Osteoblast (primary cell): Measurements from ENCODE around the gene CCDC92. TPM values are rescaled to one million over a fixed set of nuclear protein-coding genes. Genes with fewer than 3 reads are reported as not detected.

Source experiments
- DNase-seq: peaks from one replicate; pipeline ENCODE4 v3.0.0; 2011; ENCODE audit warnings: low spot score, mixed read lengths; ENCODE audit not compliant: insufficient read length; ENCODE audit errors: missing footprints
- H2AFZ ChIP-seq: 2 replicates; pipeline ENCODE4 v1.6.0; 2011; ENCODE audit warnings: mild to moderate bottlenecking, low read length
- H3K27ac ChIP-seq: 2 replicates; pipeline ENCODE4 v1.5.1; 2011; ENCODE audit warnings: mild to moderate bottlenecking, low read depth, low read length, moderate library complexity
- H3K27me3 ChIP-seq: 2 replicates; pipeline ENCODE4 v1.6.0; 2012; ENCODE audit warnings: mild to moderate bottlenecking, control low read depth, inconsistent platforms, low read length, moderate library complexity; ENCODE audit not compliant: insufficient read depth
- H3K36me3 ChIP-seq: 2 replicates; pipeline ENCODE4 v1.5.1; 2011; ENCODE audit warnings: mild to moderate bottlenecking, low read length, control low read depth, moderate library complexity; ENCODE audit not compliant: insufficient read depth
- H3K4me1 ChIP-seq: 2 replicates; pipeline ENCODE4 v1.5.1; 2011; ENCODE audit warnings: mild to moderate bottlenecking, low read length, control low read depth, moderate library complexity; ENCODE audit not compliant: insufficient read depth
- H3K4me2 ChIP-seq: 2 replicates; pipeline ENCODE4 v1.6.0; 2011; ENCODE audit warnings: mild to moderate bottlenecking, low read length; ENCODE audit not compliant: insufficient read depth
- H3K4me3 ChIP-seq: fragments of 200-600 bp; sonication (generic); 3 replicates; pipeline ENCODE4 v1.5.1; 2012; ENCODE audit warnings: mild to moderate bottlenecking, low read length, inconsistent platforms; ENCODE audit not compliant: insufficient read depth
- H3K79me2 ChIP-seq: 2 replicates; pipeline ENCODE4 v1.6.0; 2012; ENCODE audit warnings: mild to moderate bottlenecking, low read length, control low read depth, inconsistent platforms; ENCODE audit not compliant: insufficient read depth
- H3K9me3 ChIP-seq: 2 replicates; pipeline ENCODE4 v1.5.1; 2011; ENCODE audit warnings: low read depth, low read length, control low read depth
- H4K20me1 ChIP-seq: 2 replicates; pipeline ENCODE4 v1.6.0; 2012; ENCODE audit warnings: mild to moderate bottlenecking, low read length, control low read depth; ENCODE audit not compliant: insufficient read depth
- total RNA-seq: library from RNA; depleted of rRNA; stranded (reverse); fragments of >200 nt; gene quantifications from 2 replicates; pipeline ENCODE4 v1.2.3, GENCODE V29; 2012
- TF ChIP-seq, protein P1 (sequence below): IDR thresholded peaks from 2 replicates; pipeline ENCODE4 v1.5.1; 2011; ENCODE audit warnings: mild to moderate bottlenecking, low read depth, low read length, moderate library complexity; ENCODE audit errors: extremely low read depth

CCDC92 gene
- total RNA-seq, 1 donor = 25.7 TPM

GRCh38 chr12:124006085-124006845 is 33.6 kb upstream of the CCDC92 start:
- Histone ChIP-seq H3K27ac (no peak overlapping the region), H3K79me2 (peaks cover 22% of the 10 kb centered on the region), H3K4me2 (no peak overlapping the region), H2AFZ (no peak overlapping the region), H3K27me3 (no peaks in the 10 kb centered on the region), H3K4me3 (no peak overlapping the region), H3K9me3 (no peaks in the 10 kb centered on the region), H3K36me3 (peaks cover 14% of the 10 kb centered on the region), H4K20me1 (peaks cover 14% of the 10 kb centered on the region), H3K4me1 (no peaks in the 10 kb centered on the region)
- DNase-seq = no peak
- TF ChIP-seq, protein P1, sequence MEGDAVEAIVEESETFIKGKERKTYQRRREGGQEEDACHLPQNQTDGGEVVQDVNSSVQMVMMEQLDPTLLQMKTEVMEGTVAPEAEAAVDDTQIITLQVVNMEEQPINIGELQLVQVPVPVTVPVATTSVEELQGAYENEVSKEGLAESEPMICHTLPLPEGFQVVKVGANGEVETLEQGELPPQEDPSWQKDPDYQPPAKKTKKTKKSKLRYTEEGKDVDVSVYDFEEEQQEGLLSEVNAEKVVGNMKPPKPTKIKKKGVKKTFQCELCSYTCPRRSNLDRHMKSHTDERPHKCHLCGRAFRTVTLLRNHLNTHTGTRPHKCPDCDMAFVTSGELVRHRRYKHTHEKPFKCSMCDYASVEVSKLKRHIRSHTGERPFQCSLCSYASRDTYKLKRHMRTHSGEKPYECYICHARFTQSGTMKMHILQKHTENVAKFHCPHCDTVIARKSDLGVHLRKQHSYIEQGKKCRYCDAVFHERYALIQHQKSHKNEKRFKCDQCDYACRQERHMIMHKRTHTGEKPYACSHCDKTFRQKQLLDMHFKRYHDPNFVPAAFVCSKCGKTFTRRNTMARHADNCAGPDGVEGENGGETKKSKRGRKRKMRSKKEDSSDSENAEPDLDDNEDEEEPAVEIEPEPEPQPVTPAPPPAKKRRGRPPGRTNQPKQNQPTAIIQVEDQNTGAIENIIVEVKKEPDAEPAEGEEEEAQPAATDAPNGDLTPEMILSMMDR = no peak

DNA sequence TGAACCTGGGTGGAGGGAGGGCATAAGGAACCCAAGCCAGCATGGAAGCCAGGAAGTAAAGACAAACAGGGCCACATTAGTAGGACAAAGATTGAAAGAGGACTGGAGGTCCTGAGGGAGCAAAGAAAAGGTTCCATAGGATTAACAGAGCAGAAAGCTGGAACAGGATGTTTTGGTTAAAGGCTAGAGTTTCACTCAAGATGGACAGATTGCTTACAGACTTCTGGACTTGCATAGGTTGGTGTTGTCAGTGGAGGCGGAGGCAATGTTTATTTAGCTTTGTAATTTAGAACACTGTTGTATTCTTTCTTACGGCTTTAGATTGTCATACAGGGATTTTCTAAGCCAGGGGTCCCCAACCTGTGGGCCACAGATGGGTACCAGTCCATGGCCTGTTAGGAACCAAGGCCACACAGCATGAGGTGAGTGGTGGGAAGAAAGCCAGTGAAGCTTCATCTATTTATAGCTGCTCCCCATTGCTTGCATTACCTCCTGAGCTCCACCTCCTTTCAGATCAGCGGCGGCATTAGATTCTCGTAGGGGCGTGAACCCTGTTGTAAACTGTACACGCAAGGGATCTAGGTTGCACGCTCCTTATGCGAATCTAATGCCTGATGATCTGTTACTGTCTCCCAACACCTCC is 31.7 kb upstream of the CCDC92 start:
- peaks cover 14% of the 10 kb centered on the region for H4K20me1 ChIP-seq
- no peak for DNase-seq
- H2AFZ ChIP-seq = no peak overlapping the region
- TF ChIP-seq, protein P1 = no peak
- H3K36me3 ChIP-seq = peaks cover 19% of the 10 kb centered on the region
- H3K79me2 ChIP-seq = peaks cover 38% of the 10 kb centered on the region
- H3K4me3 ChIP-seq = no peak overlapping the region
- H3K27me3 ChIP-seq = no peaks in the 10 kb centered on the region
- no peaks in the 10 kb centered on the region for H3K9me3 ChIP-seq
- no peak overlapping the region for H3K4me2 ChIP-seq
- H3K27ac ChIP-seq = no peak overlapping the region
- no peaks in the 10 kb centered on the region for H3K4me1 ChIP-seq

DNA sequence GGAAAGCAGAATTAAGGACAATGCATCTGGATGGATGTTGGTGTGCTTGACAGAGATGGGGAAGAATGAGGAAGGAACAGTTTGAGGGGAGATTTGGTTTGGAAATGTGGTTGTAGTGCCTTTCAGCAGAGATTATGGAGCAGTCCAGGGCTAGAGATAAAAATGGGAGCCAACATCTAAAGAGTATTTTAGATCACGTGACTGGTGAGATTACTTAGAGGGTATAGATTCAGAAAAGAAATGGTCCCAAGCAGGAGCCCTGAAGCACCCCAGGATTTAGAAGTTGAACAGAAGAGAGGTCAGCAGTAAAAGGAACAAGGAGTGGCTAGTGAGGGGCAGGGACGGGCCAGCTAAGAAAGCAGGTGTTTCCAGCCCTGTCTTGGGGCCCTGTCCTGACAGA is 30.0 kb upstream of the CCDC92 start:
- no peaks in the 10 kb centered on the region for H3K9me3 ChIP-seq
- H3K27ac ChIP-seq = no peak overlapping the region
- peaks cover 10% of the 10 kb centered on the region for H3K4me1 ChIP-seq
- DNase-seq = peak; percentile 21
- no peak overlapping the region for H3K4me3 ChIP-seq
- no peaks in the 10 kb centered on the region for H3K27me3 ChIP-seq
- no peak overlapping the region for H2AFZ ChIP-seq
- peaks cover 19% of the 10 kb centered on the region for H3K36me3 ChIP-seq
- peaks cover 13% of the 10 kb centered on the region for H4K20me1 ChIP-seq
- TF ChIP-seq, protein P1 = no peak
- peaks cover 33% of the 10 kb centered on the region for H3K79me2 ChIP-seq
- no peak overlapping the region for H3K4me2 ChIP-seq

DNA sequence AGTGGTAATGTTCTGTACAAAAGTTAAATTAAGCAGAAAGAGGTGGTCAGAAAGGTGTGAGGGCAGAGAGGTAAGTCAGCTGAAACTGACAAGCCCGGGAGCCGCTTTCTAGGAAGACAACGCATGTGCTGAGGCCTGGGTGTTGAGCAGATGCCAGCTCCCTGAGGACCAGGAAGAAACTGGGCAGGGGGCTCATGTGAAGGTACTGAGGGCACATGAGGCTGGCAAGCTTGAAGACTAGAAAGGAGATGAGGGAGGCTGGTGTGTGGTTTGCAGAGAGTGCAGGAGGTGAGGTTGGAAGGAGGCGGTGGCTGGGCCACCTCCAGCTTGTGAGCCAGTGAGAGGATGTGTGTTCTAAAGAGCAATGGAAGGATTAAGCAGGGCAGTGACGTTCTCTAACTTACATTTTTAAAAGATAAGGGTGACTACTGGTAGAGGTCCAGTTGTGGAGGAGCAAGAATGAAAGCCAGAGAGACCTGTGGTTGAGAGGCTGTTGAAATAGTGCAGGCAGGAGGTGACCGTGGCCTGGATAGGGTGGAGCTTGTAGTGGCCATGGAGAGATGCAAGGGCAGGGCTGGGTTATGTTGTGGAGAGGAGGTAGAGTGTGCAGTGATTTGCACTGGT is 29.5 kb upstream of the CCDC92 start:
- H3K4me1 ChIP-seq = peaks cover 10% of the 10 kb centered on the region
- no peak overlapping the region for H3K4me2 ChIP-seq
- peaks cover 13% of the 10 kb centered on the region for H4K20me1 ChIP-seq
- H3K4me3 ChIP-seq = no peak overlapping the region
- H3K27me3 ChIP-seq = no peaks in the 10 kb centered on the region
- H3K36me3 ChIP-seq = peaks cover 19% of the 10 kb centered on the region
- TF ChIP-seq, protein P1 = no peak
- peaks cover 33% of the 10 kb centered on the region for H3K79me2 ChIP-seq
- peak; percentile 26 for DNase-seq
- H2AFZ ChIP-seq = no peak overlapping the region
- H3K9me3 ChIP-seq = no peaks in the 10 kb centered on the region
- H3K27ac ChIP-seq = no peak overlapping the region
